ENCODE measurements around the gene RBFOX2.

RBFOX2 gene

DNA sequence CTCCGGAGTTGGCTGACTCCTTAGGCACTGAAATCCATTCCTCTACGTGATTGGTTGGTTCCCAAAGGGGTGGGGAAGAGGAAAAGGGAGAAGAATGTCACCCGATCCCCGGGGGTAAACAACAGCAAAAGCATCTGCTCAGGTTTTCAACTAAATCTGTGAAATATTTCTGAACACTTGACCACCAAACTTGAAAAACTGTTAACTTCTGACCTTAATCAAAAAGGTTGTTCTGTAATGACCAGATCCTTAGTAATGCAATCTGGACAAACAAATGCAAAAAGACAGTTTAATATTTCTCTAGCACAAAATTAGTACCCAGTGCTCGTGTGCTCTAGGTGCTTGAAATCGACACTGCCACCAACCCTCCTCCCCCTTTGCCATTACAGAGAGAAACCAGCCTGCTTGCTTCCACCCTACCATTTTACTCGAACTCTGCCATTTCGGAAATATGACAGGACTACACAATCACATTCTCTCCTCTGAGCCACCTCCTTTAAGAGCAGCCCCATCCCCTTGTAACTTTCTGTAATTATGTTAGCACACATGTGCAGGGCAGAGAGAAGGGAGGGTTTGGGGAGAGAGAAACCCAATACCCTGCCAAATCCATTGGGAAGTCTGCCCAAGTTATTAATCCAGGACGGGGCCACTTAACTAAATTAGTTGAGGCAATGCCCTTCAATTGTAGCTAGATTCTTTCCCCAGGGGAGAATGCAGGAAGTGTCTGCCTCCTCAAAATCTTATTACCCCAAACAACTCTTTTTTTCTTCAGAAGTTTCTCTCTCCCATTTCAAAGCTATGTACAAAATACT lies 113.8 kb downstream of the RBFOX2 start:
- H3K27me3 ChIP-seq (ENCODE audit: insufficient read depth, poor library complexity, severe bottlenecking): no peaks in the 10 kb centered on the region
- H3K4me1 ChIP-seq (ENCODE audit: insufficient read depth, poor library complexity, severe bottlenecking): peaks cover 57% of the 10 kb centered on the region
- peak overlapping the region; percentile 21 for H3K4me3 ChIP-seq (ENCODE audit: severe bottlenecking)
- H3K27ac ChIP-seq (ENCODE audit: poor library complexity, severe bottlenecking): peak overlapping the region; percentile 75
- DNase-seq (ENCODE audit: low spot score) (peak; percentile 64), ATAC-seq (ENCODE audit: low read depth) (peak; percentile 85)
- TF ChIP-seq, protein P1, sequence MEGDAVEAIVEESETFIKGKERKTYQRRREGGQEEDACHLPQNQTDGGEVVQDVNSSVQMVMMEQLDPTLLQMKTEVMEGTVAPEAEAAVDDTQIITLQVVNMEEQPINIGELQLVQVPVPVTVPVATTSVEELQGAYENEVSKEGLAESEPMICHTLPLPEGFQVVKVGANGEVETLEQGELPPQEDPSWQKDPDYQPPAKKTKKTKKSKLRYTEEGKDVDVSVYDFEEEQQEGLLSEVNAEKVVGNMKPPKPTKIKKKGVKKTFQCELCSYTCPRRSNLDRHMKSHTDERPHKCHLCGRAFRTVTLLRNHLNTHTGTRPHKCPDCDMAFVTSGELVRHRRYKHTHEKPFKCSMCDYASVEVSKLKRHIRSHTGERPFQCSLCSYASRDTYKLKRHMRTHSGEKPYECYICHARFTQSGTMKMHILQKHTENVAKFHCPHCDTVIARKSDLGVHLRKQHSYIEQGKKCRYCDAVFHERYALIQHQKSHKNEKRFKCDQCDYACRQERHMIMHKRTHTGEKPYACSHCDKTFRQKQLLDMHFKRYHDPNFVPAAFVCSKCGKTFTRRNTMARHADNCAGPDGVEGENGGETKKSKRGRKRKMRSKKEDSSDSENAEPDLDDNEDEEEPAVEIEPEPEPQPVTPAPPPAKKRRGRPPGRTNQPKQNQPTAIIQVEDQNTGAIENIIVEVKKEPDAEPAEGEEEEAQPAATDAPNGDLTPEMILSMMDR (IDR thresholded peaks at IDR 0.05; ENCODE audit: poor library complexity, severe bottlenecking): no peak
- no peaks in the 10 kb centered on the region for H3K36me3 ChIP-seq (ENCODE audit: low read depth)
- H3K9me3 ChIP-seq (ENCODE audit: severe bottlenecking): no peaks in the 10 kb centered on the region

DNA sequence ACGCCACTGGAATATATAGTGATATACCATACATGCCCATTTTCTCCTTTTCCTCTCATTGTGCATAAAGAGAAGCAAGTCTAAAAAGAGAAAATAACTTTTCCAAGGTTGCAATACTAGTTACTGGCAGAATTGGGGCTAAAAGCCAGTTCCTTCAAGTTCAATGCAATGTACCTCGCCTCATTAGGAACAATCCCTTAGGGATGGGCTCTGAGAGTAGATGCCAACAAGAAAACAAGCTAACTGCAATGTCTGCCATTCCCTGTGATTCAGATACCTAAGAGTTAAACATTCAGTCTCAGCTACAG lies 114.3 kb downstream of the RBFOX2 start:
- H3K36me3 ChIP-seq (ENCODE audit: low read depth): no peaks in the 10 kb centered on the region
- no peak for ATAC-seq (ENCODE audit: low read depth)
- no peak for DNase-seq (ENCODE audit: low spot score)
- no peaks in the 10 kb centered on the region for H3K9me3 ChIP-seq (ENCODE audit: severe bottlenecking)
- H3K27ac ChIP-seq (ENCODE audit: poor library complexity, severe bottlenecking): peak overlapping the region; percentile 75
- TF ChIP-seq, protein P1 (IDR thresholded peaks at IDR 0.05; ENCODE audit: poor library complexity, severe bottlenecking): no peak
- H3K27me3 ChIP-seq (ENCODE audit: insufficient read depth, poor library complexity, severe bottlenecking): no peaks in the 10 kb centered on the region
- no peak overlapping the region for H3K4me3 ChIP-seq (ENCODE audit: severe bottlenecking)
- H3K4me1 ChIP-seq (ENCODE audit: insufficient read depth, poor library complexity, severe bottlenecking): peaks cover 58% of the 10 kb centered on the region

DNA sequence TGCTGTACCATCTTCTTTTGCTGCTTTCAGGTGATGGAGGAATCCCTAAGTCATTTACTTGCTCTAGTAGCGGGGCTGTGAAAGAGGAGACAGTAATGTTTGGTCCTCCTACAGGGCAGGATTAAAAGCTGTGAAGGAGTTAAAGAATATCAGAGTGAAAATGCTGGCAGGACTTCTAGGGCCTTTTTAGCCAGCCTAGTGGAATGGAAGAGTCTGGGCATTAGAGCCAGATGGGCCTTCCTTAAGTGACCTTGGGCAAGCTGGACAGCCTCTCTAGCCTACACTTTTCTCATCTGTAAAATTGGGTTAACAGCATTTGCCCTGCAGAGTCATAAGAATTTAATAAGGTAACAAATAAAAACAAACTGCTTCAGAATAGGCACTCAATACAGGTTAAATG lies 114.7 kb downstream of the RBFOX2 start:
- Histone ChIP-seq H3K9me3 (ENCODE audit: severe bottlenecking) (no peaks in the 10 kb centered on the region), H3K27me3 (ENCODE audit: insufficient read depth, poor library complexity, severe bottlenecking) (no peaks in the 10 kb centered on the region), H3K4me3 (ENCODE audit: severe bottlenecking) (no peak overlapping the region), H3K27ac (ENCODE audit: poor library complexity, severe bottlenecking) (peak overlapping the region; percentile 75), H3K4me1 (ENCODE audit: insufficient read depth, poor library complexity, severe bottlenecking) (peaks cover 58% of the 10 kb centered on the region), H3K36me3 (ENCODE audit: low read depth) (no peaks in the 10 kb centered on the region)
- TF ChIP-seq, protein P1 (IDR thresholded peaks at IDR 0.05; ENCODE audit: poor library complexity, severe bottlenecking): no peak
- DNase-seq (ENCODE audit: low spot score) (no peak), ATAC-seq (ENCODE audit: low read depth) (no peak)

DNA sequence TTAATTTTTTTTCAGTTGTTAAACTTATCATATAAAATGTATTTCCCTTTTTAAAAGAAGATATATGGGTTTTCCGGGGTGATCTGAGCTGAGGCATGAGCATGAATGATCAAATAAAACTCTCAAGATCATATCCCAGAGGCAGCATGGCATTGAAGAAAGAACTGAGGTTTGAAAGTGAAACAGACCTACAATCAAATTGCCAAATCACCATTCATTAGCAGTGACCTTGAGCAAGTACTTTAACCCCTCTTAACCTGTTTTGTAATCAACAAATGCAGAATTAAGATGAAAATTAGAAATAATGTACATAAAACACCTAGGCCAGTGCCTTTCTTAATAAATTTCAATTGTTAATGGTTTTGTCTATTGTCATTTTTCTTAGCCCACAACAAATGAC lies 116.0 kb downstream of the RBFOX2 start:
- Histone ChIP-seq H3K27ac (ENCODE audit: poor library complexity, severe bottlenecking) (no peak overlapping the region), H3K4me1 (ENCODE audit: insufficient read depth, poor library complexity, severe bottlenecking) (peaks cover 52% of the 10 kb centered on the region), H3K27me3 (ENCODE audit: insufficient read depth, poor library complexity, severe bottlenecking) (no peaks in the 10 kb centered on the region), H3K9me3 (ENCODE audit: severe bottlenecking) (no peaks in the 10 kb centered on the region), H3K4me3 (ENCODE audit: severe bottlenecking) (no peak overlapping the region), H3K36me3 (ENCODE audit: low read depth) (no peaks in the 10 kb centered on the region)
- no peak for DNase-seq (ENCODE audit: low spot score)
- no peak for ATAC-seq (ENCODE audit: low read depth)
- TF ChIP-seq, protein P1 (IDR thresholded peaks at IDR 0.05; ENCODE audit: poor library complexity, severe bottlenecking): no peak

DNA sequence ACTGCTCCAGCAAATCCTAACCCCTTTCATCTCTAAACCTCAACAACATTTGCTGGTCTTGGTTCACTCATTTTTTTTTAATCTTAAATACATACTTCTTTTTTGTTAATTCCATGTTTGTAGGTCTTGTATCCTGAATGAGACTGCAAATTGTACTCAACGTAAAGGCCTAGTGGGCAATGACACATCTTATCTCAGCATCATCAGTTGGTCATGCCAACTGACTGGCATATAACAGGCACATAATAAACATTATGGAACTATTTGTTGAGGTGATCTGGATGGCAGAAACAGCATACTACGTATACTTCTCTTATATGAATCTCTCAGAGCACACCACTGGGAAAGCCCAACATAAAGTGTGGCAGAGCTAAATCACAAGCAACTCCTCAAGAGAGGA lies 116.7 kb downstream of the RBFOX2 start:
- ATAC-seq (ENCODE audit: low read depth) (no peak), DNase-seq (ENCODE audit: low spot score) (no peak)
- Histone ChIP-seq H3K27ac (ENCODE audit: poor library complexity, severe bottlenecking) (no peak overlapping the region), H3K27me3 (ENCODE audit: insufficient read depth, poor library complexity, severe bottlenecking) (no peaks in the 10 kb centered on the region), H3K4me3 (ENCODE audit: severe bottlenecking) (no peak overlapping the region), H3K9me3 (ENCODE audit: severe bottlenecking) (no peaks in the 10 kb centered on the region), H3K4me1 (ENCODE audit: insufficient read depth, poor library complexity, severe bottlenecking) (peaks cover 46% of the 10 kb centered on the region), H3K36me3 (ENCODE audit: low read depth) (no peaks in the 10 kb centered on the region)
- TF ChIP-seq, protein P1 (IDR thresholded peaks at IDR 0.05; ENCODE audit: poor library complexity, severe bottlenecking): no peak

Data from RWPE2 (cell line).